MCF 10A (cell line): ENCODE data around the gene TPGS1. TPM values are rescaled to one million over a fixed set of nuclear protein-coding genes. Genes with fewer than 3 reads are reported as not detected.
"Not testable (repeated sequence)": the region's sequence is repeated elsewhere in the genome, so short reads cannot be mapped to it uniquely, and the experiment has no call there.

Experiments used
- BruUV-seq: library from RNA; stranded (reverse); fragments of 400-500 nt; replicated peaks from 2 replicates; lab custom pipeline; 2021; lab: Mats Ljungman, UMichigan
- CTCF ChIA-PET: fragments of 300-600 bp; sonication (Branson Sonifier 250); formaldehyde crosslinking; extraction: SDS; loops from one replicate; lab custom pipeline; 2021; ENCODE audit warnings: antibody characterized with exemption, inconsistent platforms; lab: Yijun Ruan, JAX
- POLR2A ChIA-PET: fragments of 300-600, 350-650 bp; sonication (Branson Sonifier 250); formaldehyde crosslinking; extraction: SDS; loops from one replicate; lab custom pipeline; 2020; ENCODE audit warnings: antibody characterized with exemption, inconsistent platforms; lab: Yijun Ruan, JAX
- DNase-seq: peaks from one replicate; pipeline ENCODE4 v3.0.0-alpha.2; 2018; ENCODE audit not compliant: unreplicated experiment
- H3K27ac Mint-ChIP-seq: one replicate; pipeline ENCODE4 v1.8.0; 2022; ENCODE audit warnings: mild to moderate bottlenecking, low read depth, mixed read lengths; ENCODE audit not compliant: unreplicated experiment
- H3K27me3 Mint-ChIP-seq: one replicate; pipeline ENCODE4 v1.8.0; 2022; ENCODE audit warnings: mixed read lengths; ENCODE audit not compliant: insufficient read depth, unreplicated experiment
- H3K36me3 Mint-ChIP-seq: one replicate; pipeline ENCODE4 v1.8.0; 2022; ENCODE audit warnings: mild to moderate bottlenecking, moderate library complexity, mixed read lengths; ENCODE audit not compliant: insufficient read depth, unreplicated experiment
- H3K4me1 Mint-ChIP-seq: one replicate; pipeline ENCODE4 v1.8.0; 2022; ENCODE audit warnings: mixed read lengths; ENCODE audit not compliant: insufficient read depth, unreplicated experiment
- H3K4me3 Mint-ChIP-seq: one replicate; pipeline ENCODE4 v1.8.0; 2022; ENCODE audit warnings: mild to moderate bottlenecking, moderate library complexity, mixed read lengths; ENCODE audit not compliant: unreplicated experiment
- H3K9me3 Mint-ChIP-seq: one replicate; pipeline ENCODE4 v1.8.0; 2022; ENCODE audit warnings: mixed read lengths; ENCODE audit not compliant: unreplicated experiment
- intact Hi-C: fragments of 100-400 bp; cut with micrococcal nuclease; formaldehyde crosslinking; loops from 2 replicates; pipeline ENCODE4 v1.14.1; 2022
- total RNA-seq: library from RNA; stranded (reverse); gene quantifications from 2 replicates; pipeline ENCODE4 v1.2.3, GENCODE V29; 2022
- TF ChIP-seq, protein P1 (sequence below): fragments of 200-600 bp; IDR thresholded peaks from one replicate; pipeline ENCODE4 v1.8.0; 2022; ENCODE audit warnings: antibody characterized with exemption, mild to moderate bottlenecking; ENCODE audit not compliant: unreplicated experiment

Gene TPGS1
- total RNA-seq, 1 experiment from 2014 or later: 11.9 TPM

DNA sequence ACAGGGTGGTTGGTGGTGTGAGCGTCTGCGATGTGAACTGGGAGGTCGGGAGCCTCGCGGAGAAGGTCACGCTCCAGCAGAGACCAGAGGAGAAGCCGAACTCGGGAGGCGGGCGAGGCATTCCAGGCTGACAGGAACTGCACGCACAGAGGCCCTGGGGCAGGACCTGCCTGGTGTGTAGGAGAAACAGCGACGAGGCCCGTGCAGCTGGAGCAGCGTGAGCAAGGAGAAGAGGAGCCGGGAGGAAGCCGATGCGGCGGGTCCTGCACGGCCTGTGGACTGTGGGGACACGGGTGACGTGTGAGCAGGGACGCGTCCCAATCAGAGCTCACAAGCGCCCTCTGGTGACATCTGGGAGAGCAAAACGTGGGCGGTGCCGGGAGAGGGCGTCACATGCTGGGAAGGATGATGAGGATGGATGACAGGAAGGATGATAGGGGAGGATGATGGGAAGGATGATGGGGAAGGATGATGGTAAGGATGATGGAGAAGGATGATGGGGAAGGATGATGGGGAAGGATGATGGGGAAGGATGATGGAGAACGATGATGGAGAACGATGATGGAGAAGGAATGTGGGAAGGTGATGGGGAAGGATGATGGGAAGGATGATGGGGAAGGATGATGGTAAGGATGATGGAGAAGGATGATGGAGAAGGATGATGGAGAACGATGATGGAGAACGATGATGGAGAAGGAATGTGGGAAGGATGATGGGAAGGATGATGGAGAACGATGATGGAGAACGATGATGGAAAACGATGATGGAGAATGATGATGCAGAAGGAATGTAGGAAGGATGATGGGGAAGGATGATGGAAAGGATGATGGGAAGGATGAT, 27.1 kb upstream of the TPGS1 start:
- H3K4me3 Mint-ChIP-seq: no peak overlapping the region
- no TSS peak for BruUV-seq
- no peak overlapping the region for H3K27ac Mint-ChIP-seq
- TF ChIP-seq, protein P1, sequence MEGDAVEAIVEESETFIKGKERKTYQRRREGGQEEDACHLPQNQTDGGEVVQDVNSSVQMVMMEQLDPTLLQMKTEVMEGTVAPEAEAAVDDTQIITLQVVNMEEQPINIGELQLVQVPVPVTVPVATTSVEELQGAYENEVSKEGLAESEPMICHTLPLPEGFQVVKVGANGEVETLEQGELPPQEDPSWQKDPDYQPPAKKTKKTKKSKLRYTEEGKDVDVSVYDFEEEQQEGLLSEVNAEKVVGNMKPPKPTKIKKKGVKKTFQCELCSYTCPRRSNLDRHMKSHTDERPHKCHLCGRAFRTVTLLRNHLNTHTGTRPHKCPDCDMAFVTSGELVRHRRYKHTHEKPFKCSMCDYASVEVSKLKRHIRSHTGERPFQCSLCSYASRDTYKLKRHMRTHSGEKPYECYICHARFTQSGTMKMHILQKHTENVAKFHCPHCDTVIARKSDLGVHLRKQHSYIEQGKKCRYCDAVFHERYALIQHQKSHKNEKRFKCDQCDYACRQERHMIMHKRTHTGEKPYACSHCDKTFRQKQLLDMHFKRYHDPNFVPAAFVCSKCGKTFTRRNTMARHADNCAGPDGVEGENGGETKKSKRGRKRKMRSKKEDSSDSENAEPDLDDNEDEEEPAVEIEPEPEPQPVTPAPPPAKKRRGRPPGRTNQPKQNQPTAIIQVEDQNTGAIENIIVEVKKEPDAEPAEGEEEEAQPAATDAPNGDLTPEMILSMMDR: no peak
- peaks cover 28% of the 10 kb centered on the region for H3K9me3 Mint-ChIP-seq
- POLR2A ChIA-PET: no interaction called here
- DNase-seq: no peak
- no peaks in the 10 kb centered on the region for H3K27me3 Mint-ChIP-seq
- peaks cover 12% of the 10 kb centered on the region for H3K36me3 Mint-ChIP-seq
- H3K4me1 Mint-ChIP-seq: no peaks in the 10 kb centered on the region
- intact Hi-C loops: no loop called here
- CTCF ChIA-PET: no interaction called here

DNA sequence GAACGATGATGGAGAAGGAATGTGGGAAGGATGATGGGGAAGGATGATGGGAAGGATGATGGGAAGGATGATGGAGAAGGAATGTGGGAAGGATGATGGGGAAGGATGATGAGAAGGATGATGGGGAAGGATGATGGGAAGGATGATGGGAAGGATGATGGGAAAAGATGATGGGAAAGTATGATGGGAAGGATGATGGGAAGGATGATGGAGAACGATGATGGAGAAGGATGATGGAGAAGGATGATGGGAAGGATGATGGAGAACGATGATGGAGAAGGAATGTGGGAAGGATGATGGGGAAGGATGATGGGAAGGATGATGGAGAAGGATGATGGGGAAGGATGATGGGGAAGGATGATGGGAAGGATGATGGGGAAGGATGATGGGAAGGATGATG, 26.2 kb upstream of the TPGS1 start:
- H3K27ac Mint-ChIP-seq, H3K4me3 Mint-ChIP-seq, POLR2A ChIA-PET, H3K4me1 Mint-ChIP-seq, BruUV-seq, intact Hi-C loops, DNase-seq, H3K27me3 Mint-ChIP-seq, CTCF ChIA-PET: not testable (repeated sequence)
- H3K9me3 Mint-ChIP-seq: peaks cover 28% of the 10 kb centered on the region
- H3K36me3 Mint-ChIP-seq: peaks cover 12% of the 10 kb centered on the region

DNA sequence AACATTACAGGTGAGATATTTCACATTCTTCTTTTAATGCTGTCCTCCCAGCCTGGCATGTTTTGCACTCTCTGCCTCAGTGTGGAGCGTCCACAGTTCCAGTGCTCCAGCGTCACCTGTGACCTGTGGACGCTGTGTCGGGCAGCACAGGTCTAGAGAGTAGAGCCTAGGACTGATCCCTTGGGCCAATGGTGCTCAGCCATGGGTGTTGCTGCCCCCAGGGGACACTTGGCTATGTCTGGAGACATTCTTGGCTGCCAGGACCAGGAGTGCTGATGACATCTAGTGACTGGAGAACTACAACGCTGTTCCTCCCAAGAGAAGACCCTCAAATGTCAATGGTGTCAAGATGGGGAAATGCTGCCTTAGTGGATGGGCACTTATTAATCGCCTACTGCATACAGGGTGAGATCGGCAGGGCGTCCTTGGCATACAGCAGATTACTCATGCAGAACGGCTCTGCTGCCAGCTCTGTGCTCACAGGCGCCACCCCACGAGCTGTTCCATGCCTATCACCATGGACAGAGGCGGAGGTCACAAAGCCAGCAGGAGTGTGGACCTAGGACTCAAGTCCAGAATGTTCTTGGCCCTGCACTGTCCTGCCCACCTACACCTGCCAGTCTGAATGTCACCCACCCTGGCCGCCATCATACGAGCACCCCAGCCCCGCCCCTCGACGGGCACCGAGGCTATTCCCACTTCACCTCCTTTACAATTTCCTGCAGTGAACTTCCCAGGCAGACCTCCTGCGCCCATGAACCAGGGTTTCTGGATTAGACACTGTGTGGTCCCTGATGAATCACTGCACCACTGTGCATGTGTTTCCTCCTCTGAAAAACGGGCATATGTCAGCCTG, 24.9 kb upstream of the TPGS1 start:
- intact Hi-C loops: no loop called here
- Mint-ChIP-seq H3K4me3 (no peak overlapping the region), H3K36me3 (peaks cover 12% of the 10 kb centered on the region), H3K27ac (no peak overlapping the region), H3K9me3 (peaks cover 28% of the 10 kb centered on the region), H3K27me3 (no peaks in the 10 kb centered on the region), H3K4me1 (peaks cover 6% of the 10 kb centered on the region)
- CTCF ChIA-PET: no interaction called here
- POLR2A ChIA-PET: no interaction called here
- TF ChIP-seq, protein P1: no peak
- no peak for DNase-seq
- no TSS peak for BruUV-seq

DNA sequence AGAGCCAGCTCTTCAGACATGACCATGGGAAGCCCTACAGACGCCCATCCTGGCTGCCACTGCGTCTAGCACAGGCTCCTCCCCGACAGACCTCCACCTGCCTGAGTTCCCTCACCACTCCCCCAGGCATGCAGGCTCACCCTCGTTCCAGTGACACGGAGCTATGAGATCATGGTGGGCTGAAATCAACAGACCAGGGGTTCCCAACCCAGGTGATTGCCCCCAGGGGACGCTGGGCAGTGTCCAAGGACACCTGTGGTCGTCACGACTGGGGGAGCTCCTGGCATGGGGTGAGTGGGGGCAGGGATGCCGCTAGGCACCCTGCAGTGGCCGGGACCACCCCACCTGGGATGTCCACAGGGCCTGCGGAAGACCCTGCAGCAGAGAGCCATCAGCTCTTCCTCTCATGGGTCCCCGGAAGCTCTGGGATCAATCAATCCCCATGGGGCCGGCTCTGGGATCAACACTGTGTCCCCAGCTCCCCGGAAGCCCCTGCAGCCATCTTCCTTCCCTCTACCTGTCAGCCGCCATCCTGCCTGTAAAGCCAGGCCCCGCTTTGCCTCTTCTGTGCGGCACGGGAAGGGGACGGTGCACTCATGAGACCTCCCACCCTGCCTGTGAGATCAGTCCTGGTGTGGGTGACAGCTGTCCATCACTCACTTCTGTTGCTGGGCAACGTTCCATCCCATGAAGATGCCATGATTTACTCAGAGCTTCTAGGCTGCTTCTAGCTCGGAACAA, 23.8 kb upstream of the TPGS1 start:
- no peak for DNase-seq
- CTCF ChIA-PET: interaction anchor here (1.2 kb wide), 1 partner anchor 23 kb away, joined by 3 read pairs; no protein-coding TSS in a partner anchor

More for the DNA sequence above, 23.8 kb upstream of the TPGS1 start:
- POLR2A ChIA-PET: no interaction called here
- H3K27ac Mint-ChIP-seq: no peak overlapping the region
- peaks cover 12% of the 10 kb centered on the region for H3K36me3 Mint-ChIP-seq
- no TSS peak for BruUV-seq
- peaks cover 6% of the 10 kb centered on the region for H3K4me1 Mint-ChIP-seq
- H3K4me3 Mint-ChIP-seq: no peak overlapping the region
- intact Hi-C loops: no loop called here
- TF ChIP-seq, protein P1: no peak
- no peaks in the 10 kb centered on the region for H3K27me3 Mint-ChIP-seq
- H3K9me3 Mint-ChIP-seq: peaks cover 28% of the 10 kb centered on the region
